GM23248 (cell line): Measurements from ENCODE around the gene RIPK3.

Experiments used
- EZH2 ChIP-seq: fragments of 200-600 bp; sonication (generic); IDR thresholded peaks from 2 replicates; pipeline ENCODE4 v1.6.1; 2018; ENCODE audit warnings: antibody characterized with exemption, mild to moderate bottlenecking; ENCODE audit not compliant: insufficient read depth, poor library complexity, severe bottlenecking
- EZH2phosphoT487 ChIP-seq: fragments of 200-600 bp; sonication (generic); IDR thresholded peaks from 2 replicates; pipeline ENCODE4 v1.6.1; 2018; ENCODE audit warnings: antibody characterized with exemption, moderate library complexity, mild to moderate bottlenecking, low read depth; ENCODE audit not compliant: insufficient read depth

DNA sequence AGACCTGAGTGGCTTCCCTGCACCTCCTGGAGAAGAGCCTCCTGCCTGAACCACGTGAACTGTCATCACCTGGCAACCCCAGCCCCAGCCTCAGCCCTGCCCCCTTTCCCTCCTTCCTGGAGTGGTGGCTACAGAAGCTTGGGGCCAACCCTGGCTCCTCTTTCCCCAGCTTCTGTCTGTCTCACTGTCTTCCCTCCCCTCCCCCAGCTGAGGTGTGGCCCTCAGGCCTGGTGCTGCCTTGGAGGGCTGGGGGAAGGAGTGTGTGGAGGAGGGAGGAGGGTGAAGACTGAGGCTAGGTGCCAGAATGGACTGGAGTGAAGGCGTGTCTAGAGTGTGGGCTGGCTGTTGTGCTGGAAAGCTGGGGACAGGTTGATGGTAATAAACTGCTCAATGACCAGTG is 37.9 kb upstream of the RIPK3 start:
- no peak for TF ChIP-seq EZH2
- no peak for TF ChIP-seq EZH2phosphoT487
